HG03565 (cell line): ENCODE data around the gene EDC3.
"Not testable (repeated sequence)": the region's sequence is repeated elsewhere in the genome, so short reads cannot be mapped to it uniquely, and the experiment has no call there.

Experiments used
- ATAC-seq: cut with Tn5 transposase; IDR thresholded peaks from one replicate; pipeline ENCODE4 v1.9.1; 2021; ENCODE audit warnings: mild to moderate bottlenecking, moderate library complexity; ENCODE audit not compliant: unreplicated experiment

Gene EDC3

DNA sequence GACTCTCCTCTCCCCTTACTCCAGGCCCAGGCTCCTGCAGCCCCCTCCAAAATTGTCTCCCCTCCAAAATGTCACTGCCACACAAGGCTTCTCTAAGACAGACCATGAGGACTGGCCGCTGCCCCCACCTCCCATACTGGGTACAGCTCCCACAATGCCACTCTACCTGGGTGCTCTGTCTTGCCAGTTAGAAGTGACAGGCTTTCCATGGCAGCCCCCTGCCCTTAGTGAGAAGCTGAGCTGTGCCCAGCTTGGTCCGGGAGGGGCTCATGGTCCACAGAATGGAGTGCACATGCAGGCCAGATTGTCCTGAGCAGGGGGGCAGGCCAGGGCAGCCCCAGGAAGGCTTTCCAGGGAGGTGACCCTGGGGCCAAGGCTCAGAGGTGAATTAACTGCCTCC is 83.1 kb downstream of the EDC3 start:
- no peak for ATAC-seq

DNA sequence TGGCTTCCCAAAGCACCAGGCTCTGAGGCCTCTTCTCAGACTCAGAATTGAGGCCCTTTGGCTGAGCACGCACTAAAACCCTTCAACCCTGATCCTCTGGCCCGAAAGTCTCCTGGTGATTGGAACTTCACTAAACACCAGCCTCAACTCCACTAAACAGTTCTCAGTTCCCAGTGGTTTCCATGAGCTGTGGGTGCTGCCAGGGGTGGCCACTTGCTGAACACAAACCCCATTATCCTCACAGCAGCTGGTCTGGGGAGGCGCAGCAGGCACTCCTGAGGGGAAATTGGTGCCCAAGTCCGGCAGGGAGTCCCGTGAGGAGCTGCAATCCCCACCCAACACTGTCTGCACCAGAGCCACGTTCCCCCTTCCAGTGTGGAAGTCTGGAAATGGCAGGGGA is 84.0 kb downstream of the EDC3 start:
- ATAC-seq, result no peak

DNA sequence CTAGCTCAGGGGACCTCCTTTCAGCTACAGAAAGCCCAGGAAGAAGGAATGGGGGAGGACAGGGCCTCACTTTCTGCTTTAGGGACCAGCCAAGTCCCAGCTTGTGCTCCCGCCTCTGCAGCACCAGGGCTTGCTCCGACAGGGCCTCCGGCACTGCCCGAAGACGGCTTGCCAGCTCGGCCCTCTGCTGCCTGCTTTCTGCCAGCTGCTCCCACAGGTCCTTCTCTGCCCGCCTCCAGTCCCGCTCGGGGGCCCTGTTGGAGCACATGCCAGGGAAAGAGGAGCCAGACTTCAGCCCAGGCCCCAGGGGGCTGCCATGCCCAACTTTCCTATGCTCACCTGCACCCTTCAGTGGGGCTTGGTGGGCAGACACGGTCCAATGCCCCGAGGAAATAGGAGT is 84.5 kb downstream of the EDC3 start:
- no peak for ATAC-seq

DNA sequence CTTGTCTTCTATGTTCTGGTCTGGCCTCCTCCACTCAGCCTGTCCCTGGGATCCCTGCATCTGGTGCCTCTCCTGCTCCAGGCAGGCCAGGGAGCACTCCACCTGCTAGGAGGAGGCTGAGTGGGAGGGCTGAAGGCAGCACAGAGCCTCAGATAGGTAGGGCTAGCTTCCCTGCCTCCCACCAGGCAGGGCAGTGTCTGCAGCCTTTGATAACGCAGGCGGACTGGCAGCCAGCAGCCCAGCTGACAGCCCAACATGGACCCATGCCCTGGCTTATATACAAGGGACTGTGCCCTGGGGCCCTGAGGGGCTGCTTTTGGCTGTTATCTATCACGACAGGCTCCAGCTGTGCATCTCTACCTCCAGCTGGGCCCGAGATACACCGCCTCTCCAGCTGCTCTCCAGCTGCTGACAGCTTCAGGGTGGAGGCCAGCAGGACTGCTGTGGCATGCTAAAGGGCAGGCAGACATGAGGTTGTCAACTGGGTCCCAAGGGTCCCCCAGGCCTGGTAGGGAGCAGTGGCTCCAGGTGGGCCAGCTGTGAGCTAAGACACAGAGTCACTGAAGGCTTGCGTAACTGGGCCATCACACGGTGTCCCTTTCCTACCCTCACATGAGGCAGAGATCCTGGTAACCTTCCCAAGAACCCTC is 85.4 kb downstream of the EDC3 start:
- no peak for ATAC-seq

DNA sequence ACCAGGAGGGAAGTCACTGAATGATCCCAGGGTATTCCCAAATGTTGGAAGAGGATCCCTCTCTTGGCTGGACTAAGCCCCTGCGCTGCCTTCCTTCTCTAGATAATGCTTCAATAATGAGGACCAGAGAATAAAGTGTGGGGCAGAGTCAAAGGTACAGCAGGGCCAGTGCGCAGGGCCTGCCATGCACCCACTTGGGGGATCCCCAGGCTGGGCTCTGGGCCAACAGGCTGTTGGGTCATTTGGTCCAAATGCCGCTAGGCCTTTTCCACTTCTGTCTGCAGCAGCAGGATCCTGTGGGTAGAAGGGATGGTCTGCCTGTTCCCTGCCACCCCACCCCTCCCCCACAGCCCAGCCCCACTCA is 85.9 kb downstream of the EDC3 start:
- no peak for ATAC-seq

DNA sequence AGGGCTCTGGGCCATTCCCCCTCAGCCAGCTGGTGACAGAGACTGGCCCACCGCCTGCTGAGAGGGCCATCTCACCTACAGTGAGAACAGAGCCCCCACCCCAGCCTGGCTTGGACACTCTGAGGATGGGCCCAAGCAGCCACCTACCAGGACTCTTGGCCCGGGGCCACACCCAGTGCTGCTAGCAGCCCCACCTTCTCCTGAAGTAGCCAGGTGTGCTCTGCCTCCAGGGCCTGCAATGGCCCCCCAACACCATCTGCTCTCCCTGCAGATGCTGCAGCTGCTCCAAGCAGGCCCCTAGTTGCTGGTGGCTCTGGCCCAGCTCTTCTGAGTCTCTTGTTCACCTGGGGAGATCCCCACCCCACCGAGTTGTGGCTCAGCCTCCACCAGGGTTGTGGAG is 87.0 kb downstream of the EDC3 start:
- ATAC-seq, result no peak

DNA sequence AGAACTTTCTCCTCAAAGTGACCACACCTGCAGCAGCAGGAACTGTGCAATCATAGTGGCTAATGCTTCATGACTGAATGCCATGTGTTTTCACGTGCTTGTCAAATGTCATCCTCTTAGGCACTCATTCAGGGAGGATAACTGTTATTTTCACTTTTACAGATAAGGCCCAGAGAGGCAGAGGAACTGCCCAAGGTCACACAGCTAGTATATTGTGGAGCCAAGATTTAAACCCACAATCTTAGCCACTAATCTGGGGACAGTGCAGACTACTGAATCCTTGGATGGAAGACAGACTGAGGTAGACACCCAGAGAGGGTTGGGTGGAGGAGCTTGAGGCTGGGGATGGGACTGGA is 90.1 kb downstream of the EDC3 start:
- no peak for ATAC-seq

DNA sequence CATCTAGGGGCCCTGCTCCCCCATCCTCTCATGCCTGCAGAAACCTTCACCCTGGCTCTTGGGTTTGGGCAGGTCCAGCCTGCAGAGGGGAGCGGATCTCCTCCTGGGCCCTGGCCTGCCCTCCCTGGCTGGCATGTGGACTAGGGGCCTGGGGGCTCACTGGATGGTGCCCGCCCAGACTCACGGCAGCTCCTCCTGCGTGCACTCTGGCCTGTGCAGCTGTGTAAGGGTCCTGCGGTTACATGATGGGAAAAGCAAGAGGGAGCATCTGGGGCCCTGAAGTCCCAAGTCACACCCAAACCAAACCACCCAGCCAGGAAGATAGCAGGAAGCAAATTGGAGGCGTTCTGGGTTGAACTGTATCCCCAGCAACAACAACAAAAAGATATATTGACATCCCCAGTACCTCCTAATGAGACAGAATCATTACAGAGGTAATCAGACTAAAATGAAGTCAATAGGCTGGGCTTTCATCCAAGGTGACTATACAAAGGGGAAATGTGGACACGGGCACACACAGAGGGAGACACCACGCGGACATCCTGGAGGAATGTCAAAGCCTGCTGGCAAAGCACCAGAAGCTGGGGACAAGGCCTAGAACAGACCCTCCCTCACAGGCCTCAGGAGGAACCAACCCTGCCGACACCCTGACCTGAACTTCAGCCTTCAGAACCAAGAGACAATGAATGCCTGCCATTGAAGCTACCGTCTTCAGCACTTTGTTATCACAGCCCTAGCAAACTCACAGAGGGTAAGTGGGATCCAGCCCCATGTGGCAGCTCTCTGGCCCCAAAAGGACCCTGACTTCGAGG is 90.6 kb downstream of the EDC3 start:
- no peak for ATAC-seq

DNA sequence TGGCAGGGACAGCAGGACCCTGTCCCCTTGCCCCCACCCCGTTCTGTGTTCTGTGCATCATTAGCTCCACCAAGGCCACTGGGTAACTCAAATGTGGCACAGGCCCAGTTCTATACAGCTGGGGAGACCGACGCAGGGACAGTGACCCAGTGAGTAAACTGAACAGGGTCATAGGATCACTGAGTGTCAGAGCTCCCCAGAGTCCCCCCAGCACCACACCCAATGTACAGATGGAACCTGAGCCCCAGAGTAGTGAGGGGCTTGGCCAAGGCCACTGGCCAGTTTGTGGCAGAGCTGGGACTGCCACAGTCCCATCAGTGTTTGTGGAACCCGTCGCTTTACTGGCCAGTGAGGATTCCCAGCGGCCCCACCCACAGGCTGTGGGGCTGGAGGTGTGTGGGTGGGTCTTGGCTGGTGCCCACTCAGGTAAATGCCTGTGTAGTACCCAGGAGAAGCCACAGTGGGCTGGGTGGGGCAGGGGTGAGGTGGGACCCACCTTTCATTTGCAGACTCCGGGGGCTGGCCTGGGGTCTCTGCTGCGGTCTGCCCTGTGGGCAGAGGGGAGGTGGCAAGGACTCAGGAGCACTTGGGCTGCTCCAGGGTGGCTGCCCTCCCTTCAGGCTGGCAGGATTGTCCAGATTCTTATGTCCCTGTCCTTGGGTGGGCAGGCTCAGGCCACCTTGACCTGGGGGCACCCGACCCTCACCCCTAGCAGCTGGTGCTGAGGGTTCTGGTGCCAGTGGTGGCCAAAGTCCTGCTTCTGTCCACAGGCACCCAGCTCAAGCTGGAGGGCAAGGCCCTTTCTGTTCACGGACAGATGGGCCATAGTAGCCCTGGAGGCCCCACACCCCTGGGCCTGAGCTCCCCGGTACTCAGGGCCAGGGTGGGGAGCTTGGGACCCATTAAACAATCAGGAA is 91.8 kb downstream of the EDC3 start:
- ATAC-seq, result no peak

DNA sequence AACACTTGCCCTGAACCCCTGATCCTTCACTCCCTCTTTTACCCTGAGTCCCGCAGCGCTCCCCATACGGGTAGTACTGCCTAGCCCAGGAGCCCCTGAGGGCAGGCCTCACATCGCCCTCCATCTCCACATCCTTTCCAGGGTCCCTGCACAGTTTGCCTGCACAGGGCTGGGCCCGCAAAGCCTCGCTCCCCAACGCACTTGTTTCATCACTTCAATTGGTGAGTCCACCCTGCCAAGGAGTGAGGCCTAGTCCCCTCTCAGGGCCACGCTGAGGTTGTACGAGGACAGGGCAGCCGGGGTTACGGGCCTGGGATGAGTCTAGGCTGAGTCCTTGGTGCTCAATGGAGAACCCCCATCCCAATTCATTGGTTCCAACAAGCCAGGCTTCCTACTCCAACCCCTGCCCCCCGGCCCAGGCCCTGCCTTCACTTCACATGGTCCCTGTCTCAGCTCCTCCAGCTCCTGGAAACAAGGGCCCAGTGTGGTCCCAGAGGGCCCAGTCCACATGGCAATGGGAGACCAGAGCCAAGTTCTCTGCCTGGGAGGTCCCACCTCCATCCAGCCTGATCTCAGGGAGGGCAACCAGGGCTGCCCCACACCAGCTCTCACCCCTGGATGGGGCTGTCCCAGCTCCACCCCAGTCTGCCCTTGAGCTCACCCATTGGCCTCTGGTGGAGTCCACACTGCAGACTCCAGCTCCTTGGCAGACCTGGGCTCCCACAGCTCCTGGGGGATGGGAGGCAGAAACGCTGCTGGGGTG is 92.6 kb downstream of the EDC3 start:
- ATAC-seq, result no peak

DNA sequence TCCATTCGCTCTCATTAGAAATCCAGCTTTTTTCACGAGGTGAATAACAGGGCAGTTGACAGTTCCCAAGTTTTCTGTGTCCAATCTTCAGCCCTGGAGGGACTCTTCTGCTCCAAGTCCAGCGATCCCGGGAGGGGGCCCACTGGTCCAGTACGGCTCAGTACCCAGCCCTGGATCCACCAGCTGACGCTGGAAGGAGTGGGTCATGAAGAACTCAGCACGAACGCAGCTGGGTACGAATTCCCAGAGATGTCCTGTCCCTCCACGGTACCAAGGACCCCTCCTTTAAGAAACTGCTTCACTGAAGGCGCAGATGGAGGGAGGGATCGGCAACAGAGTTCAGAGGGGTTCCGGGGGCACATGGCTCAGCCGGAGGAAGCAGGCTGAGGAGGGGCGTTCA is 96.7 kb downstream of the EDC3 start:
- ATAC-seq, result no peak

DNA sequence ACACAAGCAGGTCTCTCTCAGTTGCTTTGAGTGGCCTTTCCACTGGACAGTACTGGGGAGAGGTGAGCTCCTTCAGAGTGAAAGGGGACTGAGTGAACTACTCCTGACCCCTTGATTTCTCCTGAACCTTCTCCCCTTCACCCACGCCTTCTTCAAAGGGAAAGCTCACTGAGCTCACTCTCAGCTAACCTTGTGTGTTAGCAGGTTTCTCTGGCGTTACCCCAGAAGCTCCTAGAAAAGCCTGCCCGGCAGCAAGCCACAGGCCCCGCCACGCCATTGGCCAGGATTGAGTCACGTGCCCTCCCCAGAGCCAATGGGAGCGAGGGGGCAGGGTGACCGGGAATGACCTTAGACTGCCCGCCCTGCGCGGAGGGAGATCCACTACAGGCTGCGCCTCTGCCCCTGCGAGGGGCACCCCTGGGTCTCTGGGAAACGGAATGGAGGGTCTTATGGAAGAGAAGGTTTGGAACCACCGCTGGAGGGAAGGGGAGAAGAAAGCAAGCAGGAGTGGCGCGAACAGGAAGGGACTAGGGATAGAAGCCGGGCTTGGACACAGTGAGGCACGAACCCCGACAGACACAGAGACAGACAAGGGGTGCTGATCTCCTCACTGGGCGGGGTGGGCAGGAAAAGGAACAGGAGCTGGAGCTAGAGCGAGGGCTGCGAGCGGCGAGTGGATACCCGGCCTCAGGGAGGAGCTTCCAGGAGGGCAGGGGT is 97.5 kb downstream of the EDC3 start:
- ATAC-seq, result peak; percentile 78

DNA sequence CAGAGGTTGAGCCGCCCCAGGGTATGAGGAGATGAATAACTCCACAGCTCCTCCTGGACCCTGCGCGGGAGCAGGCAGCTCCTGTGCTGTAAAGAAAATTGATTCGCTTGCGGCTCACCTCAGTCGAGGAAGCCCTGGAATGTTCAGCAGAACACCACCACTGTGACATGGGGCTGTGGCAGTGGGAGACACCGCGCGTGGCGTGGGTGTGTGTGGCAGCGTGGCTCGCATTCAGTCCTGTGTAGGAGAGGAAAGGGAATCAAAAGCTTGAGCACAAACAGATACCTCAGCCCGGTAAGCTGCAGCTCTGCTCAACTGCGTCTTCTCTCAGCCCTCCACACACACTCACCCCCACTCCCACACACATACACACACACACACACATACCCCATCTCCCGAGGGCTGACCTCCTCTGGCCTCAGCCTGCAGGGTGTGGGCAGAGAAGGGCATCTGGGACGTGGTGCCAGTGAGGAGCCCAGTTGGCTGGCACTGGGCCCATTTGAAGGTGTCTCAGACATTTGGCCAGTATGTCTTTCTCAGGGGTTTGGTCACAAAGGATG is 98.6 kb downstream of the EDC3 start:
- not testable (repeated sequence) for ATAC-seq

DNA sequence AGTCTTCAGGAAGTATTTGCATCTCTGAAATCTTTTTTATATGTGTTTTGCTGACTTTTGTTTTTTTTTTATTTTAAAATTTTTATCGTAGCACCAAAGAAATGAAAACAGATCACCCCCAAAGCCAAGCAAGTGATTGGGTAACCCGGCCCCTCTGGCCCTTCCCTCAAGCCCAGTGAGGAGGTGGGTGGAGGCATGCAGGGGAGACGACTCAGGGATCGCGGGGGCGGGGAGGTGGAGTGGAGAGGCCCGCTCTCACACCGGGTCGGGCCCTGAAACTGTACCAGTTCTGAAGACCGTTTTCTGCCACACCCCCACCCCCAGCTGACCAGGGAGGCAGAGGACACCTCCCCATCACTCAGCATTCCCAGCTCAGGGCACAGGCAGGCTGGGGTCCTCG is 99.1 kb downstream of the EDC3 start:
- not testable (repeated sequence) for ATAC-seq

DNA sequence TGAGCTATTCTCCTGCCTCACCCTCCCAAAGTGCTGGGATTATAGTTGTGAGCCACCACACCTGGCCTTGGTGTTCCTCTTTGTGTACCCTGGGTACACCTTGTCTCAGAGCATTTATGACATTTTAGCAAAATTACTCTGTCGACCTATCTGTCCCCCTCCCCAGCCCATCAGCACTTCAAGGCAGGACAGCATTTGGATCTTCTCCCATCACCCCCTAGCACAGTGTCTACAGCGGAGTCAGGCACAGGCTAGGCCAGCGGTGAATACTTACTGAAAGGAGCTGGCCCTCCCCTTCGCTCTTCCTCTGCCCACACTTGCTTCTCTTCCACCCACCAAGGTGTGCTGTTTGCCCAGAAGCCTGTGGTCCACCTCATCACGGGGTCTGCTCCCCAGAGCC is 100.6 kb downstream of the EDC3 start:
- no peak for ATAC-seq

DNA sequence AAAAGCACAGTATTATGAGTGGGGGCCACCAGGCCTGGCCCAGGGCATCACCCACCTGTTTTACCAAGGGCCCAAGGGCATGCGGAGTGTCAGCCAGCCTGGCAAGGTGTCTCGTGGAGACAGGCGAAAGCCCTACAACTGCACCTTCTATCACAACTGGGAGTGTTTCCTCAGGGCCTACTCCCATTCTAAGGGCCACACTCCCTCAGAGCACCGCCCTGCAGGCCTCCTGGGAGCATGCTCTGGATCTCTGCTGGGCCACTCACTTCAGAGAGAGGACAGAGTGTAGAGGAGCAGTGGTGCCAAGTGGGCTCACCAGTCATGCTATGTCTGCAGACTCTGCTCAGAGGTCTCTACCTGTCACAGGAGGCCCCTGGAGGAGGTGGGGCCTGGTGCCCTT is 101.4 kb downstream of the EDC3 start:
- no peak for ATAC-seq

DNA sequence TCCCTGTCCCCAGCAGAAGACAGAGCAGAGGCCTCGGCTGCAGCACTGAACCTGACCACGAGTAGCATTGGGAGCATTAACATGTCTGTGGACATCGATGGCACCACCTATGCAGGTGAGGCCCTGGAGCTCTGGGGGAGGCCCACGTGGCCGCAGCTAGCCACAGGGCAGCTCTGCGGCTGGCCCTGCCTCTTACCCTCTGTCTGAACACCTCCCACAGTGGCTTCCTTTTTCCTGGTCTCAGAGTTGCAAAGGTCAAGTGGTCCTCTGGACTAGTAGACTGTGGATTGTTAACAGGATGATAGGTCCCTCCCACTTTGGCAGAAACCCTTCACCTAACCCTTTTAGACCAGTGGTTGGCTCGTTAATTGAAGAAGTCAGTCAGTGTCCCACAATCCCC is 102.7 kb downstream of the EDC3 start:
- ATAC-seq, result no peak

DNA sequence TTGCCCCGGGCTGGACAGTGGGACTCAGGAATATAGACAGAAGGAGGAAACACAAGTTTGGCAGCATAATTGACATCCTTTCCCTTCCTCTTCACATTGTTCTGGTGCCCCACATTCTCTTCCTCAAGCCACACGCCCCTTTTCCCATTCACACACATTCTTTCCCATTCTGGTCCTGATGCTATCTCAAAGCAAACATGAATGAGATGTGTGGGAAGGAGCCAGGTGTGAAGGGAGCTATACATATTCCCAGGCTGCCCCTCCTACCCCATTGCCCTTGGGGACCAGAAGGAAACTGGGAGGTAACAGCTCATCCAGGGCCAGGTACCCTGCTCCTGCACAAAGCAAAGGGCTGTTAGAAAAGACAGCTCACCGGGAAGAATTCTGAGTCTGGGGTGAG is 103.6 kb downstream of the EDC3 start:
- ATAC-seq, result no peak

DNA sequence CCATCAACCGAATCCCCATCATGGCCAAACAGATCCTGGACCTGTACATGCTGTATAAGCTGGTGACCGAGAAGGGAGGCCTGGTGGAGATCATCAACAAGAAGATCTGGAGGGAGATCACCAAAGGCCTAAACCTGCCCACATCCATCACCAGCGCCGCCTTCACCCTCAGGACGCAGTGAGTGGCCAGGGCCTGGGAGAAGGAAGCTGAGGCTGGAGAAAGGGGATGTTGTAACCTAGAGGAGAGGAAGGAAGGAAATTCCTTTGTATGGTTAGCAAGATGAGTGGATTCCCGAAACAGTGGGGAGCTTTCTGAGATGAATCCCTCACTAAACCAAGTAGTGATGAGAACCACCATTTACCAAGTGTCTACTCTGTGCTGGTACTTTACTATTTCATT is 106.0 kb downstream of the EDC3 start:
- ATAC-seq, result no peak

DNA sequence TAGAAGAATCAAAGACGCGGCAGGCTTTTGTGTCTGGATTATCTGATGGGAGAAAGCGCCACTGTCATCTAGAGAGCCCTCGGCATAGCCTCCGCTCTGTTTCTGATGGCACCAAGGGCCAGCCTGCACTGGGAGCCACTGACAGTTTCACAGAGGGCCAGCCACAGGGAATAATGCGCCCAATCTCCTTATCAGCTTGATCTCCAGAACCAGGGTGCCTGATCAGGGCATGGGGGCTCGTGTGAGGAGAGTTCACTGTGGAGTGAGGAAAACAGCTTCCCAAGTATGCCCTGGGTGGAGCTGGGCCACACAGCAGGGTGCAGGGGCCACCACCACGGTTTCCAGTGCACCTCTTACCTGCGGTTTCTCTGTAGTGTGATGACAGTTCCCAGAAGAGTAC is 110.0 kb downstream of the EDC3 start:
- ATAC-seq, result no peak
